ENCODE data around the gene UGT1A6. TPM values are rescaled to one million over a fixed set of nuclear protein-coding genes. Genes with fewer than 3 reads are reported as not detected.
"Not testable (repeated sequence)": the region's sequence is repeated elsewhere in the genome, so short reads cannot be mapped to it uniquely, and the experiment has no call there.

The UGT1A6 gene
- total and polyA plus RNA-seq, 5 donors: not detected

GRCh38 chr2:233728723-233729301, 36.1 kb downstream of the UGT1A6 start, which contains the start of gene UGT1A3:
Gene UGT1A3, plus strand, starts transcription at chr2:233729042. Its CDS starts 85 bp downstream, at chr2:233729127.
- ATAC-seq (no peak), DNase-seq (no peak)
- Histone ChIP-seq H3K27me3 (ENCODE audit: control insufficient read depth, insufficient read depth) (no peaks in the 10 kb centered on the region), H3K9me3 (ENCODE audit: control insufficient read depth, low read length) (no peaks in the 10 kb centered on the region), H3K4me3 (ENCODE audit: low read length) (no peak within 1 kb of the TSS), H3K4me1 (ENCODE audit: control insufficient read depth, insufficient read depth, low read length) (no peaks in the 10 kb centered on the region), H3K27ac (ENCODE audit: low read length) (no peak within 1 kb of the TSS)
- intact Hi-C loops (cut with DNase I): no loop called here
- 74% methylated on average over 8 of the region's 8 CpGs for WGBS

- H3K4me3 ChIP-seq (ENCODE audit: low read length); DNase-seq; H3K4me1 ChIP-seq (ENCODE audit: control insufficient read depth, insufficient read depth, low read length); ATAC-seq; intact Hi-C loops (cut with DNase I); H3K9me3 ChIP-seq (ENCODE audit: control insufficient read depth, low read length); H3K27me3 ChIP-seq (ENCODE audit: control insufficient read depth, insufficient read depth); H3K27ac ChIP-seq (ENCODE audit: low read length): not testable (repeated sequence)
- whole genome bisulfite sequencing: 82% methylated on average over 14 of the region's 14 CpGs
Measured at GRCh38 chr2:233736868-233737653, 44.4 kb downstream of the UGT1A6 start.

GRCh38 chr2:233740870-233741269, 48.2 kb downstream of the UGT1A6 start:
- no peak overlapping the region for H3K27ac ChIP-seq (ENCODE audit: low read length)
- no peak for DNase-seq
- 56% methylated on average over 2 of the region's 2 CpGs for WGBS
- H3K4me1 ChIP-seq (ENCODE audit: control insufficient read depth, insufficient read depth, low read length): no peaks in the 10 kb centered on the region
- H3K27me3 ChIP-seq (ENCODE audit: control insufficient read depth, insufficient read depth): no peaks in the 10 kb centered on the region
- H3K9me3 ChIP-seq (ENCODE audit: control insufficient read depth, low read length): no peaks in the 10 kb centered on the region
- intact Hi-C loops (cut with DNase I): no loop called here
- no peak overlapping the region for H3K4me3 ChIP-seq (ENCODE audit: low read length)
- no peak for ATAC-seq

- Histone ChIP-seq H3K27me3 (ENCODE audit: control insufficient read depth, insufficient read depth) (no peaks in the 10 kb centered on the region), H3K4me3 (ENCODE audit: low read length) (no peak overlapping the region), H3K4me1 (ENCODE audit: control insufficient read depth, insufficient read depth, low read length) (no peaks in the 10 kb centered on the region), H3K9me3 (ENCODE audit: control insufficient read depth, low read length) (no peaks in the 10 kb centered on the region), H3K27ac (ENCODE audit: low read length) (no peak overlapping the region)
- DNase-seq (no peak), ATAC-seq (no peak)
- 92% methylated on average over 45 of the region's 46 CpGs for WGBS
- intact Hi-C loops (cut with DNase I): no loop called here
Measured at GRCh38 chr2:233743464-233744259, 51.0 kb downstream of the UGT1A6 start.

DNA sequence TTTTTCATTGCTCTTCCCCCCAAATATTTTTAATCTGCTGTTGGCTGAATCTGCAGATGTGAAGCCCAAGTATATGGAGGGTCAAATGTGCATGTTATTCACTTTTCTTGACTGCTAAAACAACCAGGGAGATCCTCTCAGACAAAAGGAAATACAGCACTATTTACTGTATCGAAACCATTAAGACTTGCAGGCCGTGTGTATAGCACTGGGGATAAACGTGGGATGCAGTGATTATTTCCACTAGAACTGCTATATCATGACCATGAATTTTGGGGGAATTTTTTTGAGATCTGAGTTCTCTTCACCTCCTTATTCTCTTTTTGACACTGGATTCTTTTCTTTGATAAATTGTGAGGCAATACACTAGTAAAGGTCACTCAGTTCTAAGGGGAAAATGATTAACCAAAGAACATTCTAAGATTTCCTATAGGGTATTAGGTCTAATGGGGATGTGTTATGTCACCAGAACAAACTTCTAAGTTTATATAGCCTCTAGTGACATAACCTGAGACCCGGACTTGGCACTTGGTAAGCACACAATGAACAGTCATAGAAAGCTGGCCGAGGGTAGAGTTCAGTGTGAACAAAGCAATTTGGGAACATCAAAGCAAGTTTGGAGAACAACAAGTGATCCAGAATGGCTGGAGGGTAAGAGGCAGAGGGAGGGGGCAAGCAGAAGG, 52.5 kb downstream of the UGT1A6 start:
- Histone ChIP-seq H3K4me1 (ENCODE audit: control insufficient read depth, insufficient read depth, low read length) (no peaks in the 10 kb centered on the region), H3K4me3 (ENCODE audit: low read length) (no peak overlapping the region), H3K27me3 (ENCODE audit: control insufficient read depth, insufficient read depth) (no peaks in the 10 kb centered on the region), H3K9me3 (ENCODE audit: control insufficient read depth, low read length) (no peaks in the 10 kb centered on the region), H3K27ac (ENCODE audit: low read length) (no peak overlapping the region)
- ATAC-seq: no peak
- WGBS: 77% methylated on average over 5 of the region's 5 CpGs
- intact Hi-C loops (cut with DNase I): no loop called here
- DNase-seq: no peak

- H3K4me1 ChIP-seq (ENCODE audit: control insufficient read depth, insufficient read depth, low read length); DNase-seq; intact Hi-C loops (cut with DNase I); H3K9me3 ChIP-seq (ENCODE audit: control insufficient read depth, low read length); H3K27ac ChIP-seq (ENCODE audit: low read length); H3K27me3 ChIP-seq (ENCODE audit: control insufficient read depth, insufficient read depth); H3K4me3 ChIP-seq (ENCODE audit: low read length); ATAC-seq: not testable (repeated sequence)
- 61% methylated on average over 2 of the region's 2 CpGs for WGBS
Measured at GRCh38 chr2:233745838-233746237, 53.1 kb downstream of the UGT1A6 start.

DNA sequence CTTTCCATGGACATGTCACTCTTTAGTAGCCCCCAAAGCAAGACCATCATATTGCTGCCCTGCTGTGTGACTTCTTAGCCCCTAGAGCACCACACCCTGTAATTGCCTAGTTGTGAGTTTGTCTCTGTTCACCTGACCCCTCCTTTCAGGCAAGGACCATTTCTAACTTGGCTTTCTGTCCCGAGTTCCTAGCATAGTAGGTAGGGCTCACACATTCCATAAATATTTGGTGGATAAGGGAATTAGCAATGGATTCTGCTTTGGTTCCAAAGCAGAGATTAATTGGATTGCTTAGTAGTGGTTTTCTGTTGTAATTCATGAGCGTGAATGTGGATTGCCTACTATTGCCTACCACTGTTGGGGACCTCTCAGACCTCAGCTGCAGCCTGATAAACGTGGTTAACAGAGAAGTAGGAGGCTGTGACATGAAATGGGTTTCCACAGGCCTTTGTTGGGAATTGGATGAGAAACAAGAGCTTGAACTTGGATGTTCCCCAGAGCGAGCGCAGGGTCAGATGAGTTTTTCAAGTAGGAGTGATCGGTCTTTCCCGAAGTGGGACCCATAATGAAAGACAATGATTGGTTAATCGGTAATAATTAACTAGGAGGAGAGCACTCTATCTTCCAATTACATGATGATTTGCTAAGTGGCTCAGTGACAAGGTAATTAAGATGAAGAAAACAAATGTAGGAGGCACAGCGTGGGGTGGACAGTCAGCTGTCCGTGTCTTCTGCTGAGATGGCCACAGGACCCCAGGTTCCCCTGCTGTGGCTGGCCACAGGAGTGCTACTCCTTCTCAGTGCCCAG, 54.0 kb downstream of the UGT1A6 start:
- ATAC-seq (no peak), DNase-seq (no peak)
- Histone ChIP-seq H3K27me3 (ENCODE audit: control insufficient read depth, insufficient read depth) (no peaks in the 10 kb centered on the region), H3K9me3 (ENCODE audit: control insufficient read depth, low read length) (peaks cover 2% of the 10 kb centered on the region), H3K27ac (ENCODE audit: low read length) (no peak overlapping the region), H3K4me1 (ENCODE audit: control insufficient read depth, insufficient read depth, low read length) (no peaks in the 10 kb centered on the region), H3K4me3 (ENCODE audit: low read length) (no peak overlapping the region)
- intact Hi-C loops (cut with DNase I): no loop called here
- WGBS: 71% methylated on average over 10 of the region's 10 CpGs

GRCh38 chr2:233747283-233747544, 54.5 kb downstream of the UGT1A6 start:
- DNase-seq (no peak), ATAC-seq (no peak)
- H3K4me3 ChIP-seq (ENCODE audit: low read length): no peak overlapping the region
- WGBS: 95% methylated on average over 6 of the region's 6 CpGs
- H3K9me3 ChIP-seq (ENCODE audit: control insufficient read depth, low read length): peaks cover 2% of the 10 kb centered on the region
- H3K4me1 ChIP-seq (ENCODE audit: control insufficient read depth, insufficient read depth, low read length): no peaks in the 10 kb centered on the region
- H3K27ac ChIP-seq (ENCODE audit: low read length): no peak overlapping the region
- intact Hi-C loops (cut with DNase I): no loop called here
- no peaks in the 10 kb centered on the region for H3K27me3 ChIP-seq (ENCODE audit: control insufficient read depth, insufficient read depth)

- intact Hi-C loops (cut with DNase I); H3K27ac ChIP-seq (ENCODE audit: low read length); H3K4me3 ChIP-seq (ENCODE audit: low read length); H3K4me1 ChIP-seq (ENCODE audit: control insufficient read depth, insufficient read depth, low read length); H3K9me3 ChIP-seq (ENCODE audit: control insufficient read depth, low read length); DNase-seq; ATAC-seq; H3K27me3 ChIP-seq (ENCODE audit: control insufficient read depth, insufficient read depth): not testable (repeated sequence)
- 65% methylated on average over 2 of the region's 2 CpGs for WGBS
Measured at GRCh38 chr2:233750689-233751088, 58.0 kb downstream of the UGT1A6 start.

DNA sequence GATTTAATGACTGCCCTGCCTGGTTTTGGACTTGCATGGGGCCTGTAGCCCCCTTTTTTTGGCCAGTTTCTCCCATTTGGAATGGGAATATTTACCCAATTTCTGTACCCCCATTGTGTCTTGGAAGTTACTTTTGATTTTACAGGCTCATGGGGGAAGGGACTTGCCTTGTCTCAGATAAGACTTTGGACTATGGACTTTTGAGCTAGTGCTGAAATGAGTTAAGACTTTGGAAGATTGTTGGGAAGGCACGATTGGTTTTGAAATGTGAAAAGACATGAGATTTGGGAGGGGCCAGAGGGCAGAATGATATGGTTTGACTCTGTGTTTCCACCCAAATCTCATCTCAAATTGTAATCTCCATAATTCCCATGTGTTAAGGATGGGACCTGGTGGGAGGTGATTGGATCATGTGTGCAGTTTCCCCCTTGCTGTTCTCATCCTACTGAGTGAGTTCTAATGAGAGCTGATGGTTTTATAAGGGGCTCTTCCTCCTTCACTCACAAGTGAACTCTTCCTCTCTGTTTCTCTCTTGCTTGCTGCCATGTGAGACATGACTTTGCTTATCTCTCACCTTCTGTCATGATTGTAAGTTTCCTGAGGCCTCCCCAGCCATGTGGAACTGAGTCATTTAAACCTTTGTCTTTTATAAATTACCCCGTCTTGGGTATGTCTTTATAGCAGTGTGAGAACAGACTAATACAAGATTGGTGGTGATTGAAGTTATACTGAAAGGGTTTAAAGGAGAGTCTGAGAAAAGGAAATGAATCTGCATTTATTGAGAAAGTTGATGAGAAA, 58.7 kb downstream of the UGT1A6 start:
- H3K4me1 ChIP-seq (ENCODE audit: control insufficient read depth, insufficient read depth, low read length); ATAC-seq; H3K9me3 ChIP-seq (ENCODE audit: control insufficient read depth, low read length); H3K27ac ChIP-seq (ENCODE audit: low read length); intact Hi-C loops (cut with DNase I); H3K4me3 ChIP-seq (ENCODE audit: low read length); DNase-seq; H3K27me3 ChIP-seq (ENCODE audit: control insufficient read depth, insufficient read depth): not testable (repeated sequence)
- WGBS: 63% methylated on average over 2 of the region's 2 CpGs
